ENCODE results near the gene AP4M1. TPM values are rescaled to one million over a fixed set of nuclear protein-coding genes. Genes with fewer than 3 reads are reported as not detected.

The AP4M1 gene
- total RNA-seq, 2 donors from 2014 or later = 12.2 to 12.4 TPM

- Histone ChIP-seq H3K9me3 (no peaks in the 10 kb centered on the region), H3K27me3 (no peaks in the 10 kb centered on the region), H3K4me1 (peaks cover 0 to 17% of the 10 kb centered on the region in 2 donors), H3K4me3 (no peak overlapping the region), H3K27ac (no peak overlapping the region), H3K36me3 (peaks cover 56% of the 10 kb centered on the region)
- DNase-seq (ENCODE audit: low spot score) = no peak
- TF ChIP-seq, protein P1, sequence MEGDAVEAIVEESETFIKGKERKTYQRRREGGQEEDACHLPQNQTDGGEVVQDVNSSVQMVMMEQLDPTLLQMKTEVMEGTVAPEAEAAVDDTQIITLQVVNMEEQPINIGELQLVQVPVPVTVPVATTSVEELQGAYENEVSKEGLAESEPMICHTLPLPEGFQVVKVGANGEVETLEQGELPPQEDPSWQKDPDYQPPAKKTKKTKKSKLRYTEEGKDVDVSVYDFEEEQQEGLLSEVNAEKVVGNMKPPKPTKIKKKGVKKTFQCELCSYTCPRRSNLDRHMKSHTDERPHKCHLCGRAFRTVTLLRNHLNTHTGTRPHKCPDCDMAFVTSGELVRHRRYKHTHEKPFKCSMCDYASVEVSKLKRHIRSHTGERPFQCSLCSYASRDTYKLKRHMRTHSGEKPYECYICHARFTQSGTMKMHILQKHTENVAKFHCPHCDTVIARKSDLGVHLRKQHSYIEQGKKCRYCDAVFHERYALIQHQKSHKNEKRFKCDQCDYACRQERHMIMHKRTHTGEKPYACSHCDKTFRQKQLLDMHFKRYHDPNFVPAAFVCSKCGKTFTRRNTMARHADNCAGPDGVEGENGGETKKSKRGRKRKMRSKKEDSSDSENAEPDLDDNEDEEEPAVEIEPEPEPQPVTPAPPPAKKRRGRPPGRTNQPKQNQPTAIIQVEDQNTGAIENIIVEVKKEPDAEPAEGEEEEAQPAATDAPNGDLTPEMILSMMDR (IDR thresholded peaks at IDR 0.05) = no peak
These were observed 10.7 kb upstream of the AP4M1 start for GRCh38 chr7:100090527-100091410.

GRCh38 chr7:100091411-100092181 lies 9.8 kb upstream of the AP4M1 start:
- peaks cover 63% of the 10 kb centered on the region for H3K36me3 ChIP-seq
- H3K27ac ChIP-seq = no peak overlapping the region
- no peaks in the 10 kb centered on the region for H3K9me3 ChIP-seq
- DNase-seq (ENCODE audit: low spot score) = no peak
- no peaks in the 10 kb centered on the region for H3K27me3 ChIP-seq
- no peak overlapping the region for H3K4me3 ChIP-seq
- H3K4me1 ChIP-seq = peaks cover 0 to 17% of the 10 kb centered on the region in 2 donors
- TF ChIP-seq, protein P1 (IDR thresholded peaks at IDR 0.05) = no peak

GRCh38 chr7:100093054-100093453 lies 8.4 kb upstream of the AP4M1 start:
- H3K27ac ChIP-seq = no peak overlapping the region
- peaks cover 75% of the 10 kb centered on the region for H3K36me3 ChIP-seq
- DNase-seq (ENCODE audit: low spot score) = no peak
- TF ChIP-seq, protein P1 (IDR thresholded peaks at IDR 0.05) = no peak
- H3K4me1 ChIP-seq = peaks cover 0 to 15% of the 10 kb centered on the region in 2 donors
- H3K4me3 ChIP-seq = no peak overlapping the region
- H3K9me3 ChIP-seq = no peaks in the 10 kb centered on the region
- no peaks in the 10 kb centered on the region for H3K27me3 ChIP-seq

GRCh38 chr7:100093498-100093897 lies 7.9 kb upstream of the AP4M1 start:
- no peaks in the 10 kb centered on the region for H3K9me3 ChIP-seq
- no peak overlapping the region for H3K4me3 ChIP-seq
- peaks cover 79% of the 10 kb centered on the region for H3K36me3 ChIP-seq
- TF ChIP-seq, protein P1 (IDR thresholded peaks at IDR 0.05) = no peak
- H3K27ac ChIP-seq = no peak overlapping the region
- peaks cover 0 to 11% of the 10 kb centered on the region in 2 donors for H3K4me1 ChIP-seq
- no peak for DNase-seq (ENCODE audit: low spot score)
- H3K27me3 ChIP-seq = no peaks in the 10 kb centered on the region

DNA sequence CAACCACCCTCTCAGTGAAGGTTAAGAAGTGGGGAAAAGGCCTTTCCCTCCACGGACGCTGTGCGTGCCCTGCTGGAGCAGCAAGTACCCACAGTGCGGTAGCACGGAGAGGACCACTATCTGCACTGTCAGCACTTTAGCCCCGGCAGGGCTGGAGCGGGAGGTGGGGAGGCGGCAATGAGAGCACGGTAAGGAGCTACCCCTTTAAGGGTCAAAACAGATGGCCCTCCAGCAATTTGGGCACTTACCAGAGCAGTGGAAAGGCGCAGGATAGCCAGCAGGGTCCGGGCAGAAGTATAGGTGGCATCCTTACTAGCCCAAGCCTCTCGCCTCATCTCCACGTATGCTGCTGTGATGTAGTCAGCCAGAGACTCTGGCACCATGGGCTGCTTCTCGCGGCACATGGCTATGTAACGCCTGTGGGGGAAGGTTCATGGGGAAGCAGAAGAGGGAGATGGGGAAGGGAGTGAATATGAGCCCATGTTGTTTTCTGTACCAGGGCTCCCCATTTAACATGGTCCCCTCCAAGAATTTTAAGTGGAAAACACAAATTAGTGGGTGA lies 7.4 kb upstream of the AP4M1 start:
- H3K36me3 ChIP-seq = peaks cover 84% of the 10 kb centered on the region
- no peak for DNase-seq (ENCODE audit: low spot score)
- no peaks in the 10 kb centered on the region for H3K27me3 ChIP-seq
- TF ChIP-seq, protein P1 (IDR thresholded peaks at IDR 0.05) = no peak
- H3K9me3 ChIP-seq = no peaks in the 10 kb centered on the region
- H3K4me1 ChIP-seq = peaks cover 0 to 10% of the 10 kb centered on the region in 2 donors
- H3K4me3 ChIP-seq = no peak overlapping the region
- no peak overlapping the region for H3K27ac ChIP-seq
